Activated CD4-positive, alpha-beta T cell treated with anti-CD3 and anti-CD28 coated beads, Interleukin-2, amount 50 U/mL, for 24 hours (primary cell): Measurements from ENCODE around the gene DHRS1.

Source experiments
- DNase-seq, 2 donors: peaks; one replicate each; pipeline ENCODE4 v3.0.0-alpha.2; 2020; ENCODE audit warnings: low read depth in 1 of 2, low spot score in 1 of 2

DHRS1 gene

DNA sequence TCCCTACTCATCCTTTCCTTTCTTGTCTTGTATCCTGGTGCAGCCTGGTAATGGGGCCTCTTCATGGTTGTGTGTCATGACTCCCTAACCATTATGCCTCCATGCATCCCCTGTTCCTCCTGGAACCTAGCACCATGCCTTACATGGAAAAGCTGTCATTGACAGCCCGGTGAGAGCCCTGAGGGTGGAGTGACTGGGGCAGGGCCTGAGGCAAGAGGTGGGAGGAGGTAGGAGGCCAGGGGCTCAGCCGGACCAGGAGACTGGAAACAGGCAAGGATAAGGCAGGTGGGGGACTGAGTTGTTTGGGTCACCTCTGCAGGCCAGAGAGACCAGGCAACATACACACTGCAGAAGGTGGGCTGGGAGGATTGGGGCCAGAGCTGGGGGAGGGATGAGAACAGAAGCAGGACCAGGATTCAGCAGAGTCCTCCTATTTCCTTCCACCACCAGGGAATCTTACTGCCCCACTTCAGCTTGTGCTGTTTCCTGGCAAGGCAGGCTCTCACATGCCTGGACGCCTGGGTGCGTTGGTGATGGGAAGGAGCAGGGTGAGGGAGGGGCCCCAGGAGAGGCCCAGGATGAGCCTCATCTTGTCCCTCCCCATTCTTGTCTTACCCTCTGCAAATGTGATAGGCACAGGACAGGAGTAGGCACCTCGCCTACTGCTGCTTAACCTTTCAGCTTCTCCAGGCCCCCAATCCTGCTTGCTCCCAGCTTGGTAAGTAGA is 10.1 kb upstream of the DHRS1 start, which contains the start of gene LTB4R2:
LTB4R2 (plus strand) TSS at position 603 of the 727 bp plus-strand sequence. CDS start 525 bp downstream, outside the sequence.
- DNase-seq, result no peak

DNA sequence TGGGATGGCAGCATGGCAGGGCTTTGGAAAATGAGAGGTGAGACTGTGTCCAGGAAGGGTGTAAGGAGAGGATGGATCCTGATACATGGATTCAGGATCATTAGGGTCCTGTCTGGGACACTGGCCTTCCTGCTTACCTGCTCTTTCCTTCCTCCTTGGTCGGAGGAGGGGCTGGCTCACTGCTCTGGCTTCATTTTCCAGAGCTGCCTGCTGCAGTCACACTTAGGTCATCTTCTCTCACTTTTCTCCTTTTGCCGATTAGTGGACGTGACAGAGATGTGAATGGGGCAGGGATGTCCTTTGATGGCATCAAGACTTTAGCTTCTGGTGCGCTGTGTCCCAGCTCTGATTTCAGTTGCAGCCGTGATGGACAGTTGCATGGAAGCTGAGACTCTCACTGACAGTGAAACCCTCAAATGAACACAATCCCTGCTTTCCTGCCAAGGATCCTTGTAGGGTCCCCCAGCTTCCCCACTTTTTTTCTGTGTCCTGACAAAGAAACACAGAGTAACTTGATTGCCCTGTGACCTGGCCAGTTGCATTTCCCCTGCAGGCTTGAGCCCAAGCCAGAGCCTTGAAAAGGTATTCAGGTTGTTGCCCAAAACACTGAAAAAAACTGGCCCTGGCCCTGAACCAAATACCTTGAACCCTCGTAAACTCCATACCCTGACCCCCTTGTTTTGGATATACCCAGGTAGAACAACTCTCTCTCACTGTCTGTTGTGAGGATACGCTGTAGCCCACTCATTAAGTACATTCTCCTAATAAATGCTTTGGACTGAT is 9.0 kb upstream of the DHRS1 start:
- no peak for DNase-seq

DNA sequence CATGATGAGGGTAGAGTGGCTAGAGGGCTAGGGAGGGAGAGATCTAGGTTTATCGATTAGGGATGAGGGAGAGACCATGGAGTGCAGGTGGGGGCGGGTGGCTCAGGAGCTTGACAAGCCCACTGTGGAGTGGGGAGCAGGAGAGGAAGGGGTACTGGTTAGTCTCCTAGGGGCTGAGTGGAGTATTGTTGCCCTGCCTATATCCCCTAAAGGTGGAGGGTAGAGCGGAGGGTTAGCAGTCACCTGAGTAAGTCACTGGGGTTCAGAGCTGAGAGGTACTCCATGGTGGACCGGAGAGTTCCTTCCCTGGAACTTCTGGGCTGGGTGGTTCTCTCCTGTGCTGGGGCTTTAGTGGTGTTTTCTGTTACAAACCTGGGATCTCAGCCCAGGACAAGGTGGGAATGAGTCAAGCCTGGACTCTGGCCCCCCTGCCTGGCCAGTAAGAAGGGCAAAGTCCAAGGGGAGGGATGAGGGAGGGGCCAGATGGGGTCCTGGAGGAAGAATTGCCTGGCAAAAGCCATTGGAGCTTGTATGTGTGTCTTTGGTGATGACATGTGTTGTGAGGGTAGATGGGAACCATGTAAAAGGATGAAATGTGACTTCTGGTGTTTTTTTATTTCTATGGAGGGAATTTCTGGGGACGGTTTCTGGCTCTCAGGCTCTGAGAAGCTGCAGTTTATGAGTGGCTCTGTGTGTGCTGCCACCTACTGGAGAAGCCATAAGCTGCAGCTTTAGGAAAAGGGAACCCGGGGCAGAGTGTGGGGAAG is 8.2 kb upstream of the DHRS1 start, which contains the start of gene CIDEB:
CIDEB (minus strand) TSS at position 403 of the 767 bp plus-strand sequence; CDS start at position 284, 119 bp downstream.
- peak; percentile 35 to 59 for DNase-seq

DNA sequence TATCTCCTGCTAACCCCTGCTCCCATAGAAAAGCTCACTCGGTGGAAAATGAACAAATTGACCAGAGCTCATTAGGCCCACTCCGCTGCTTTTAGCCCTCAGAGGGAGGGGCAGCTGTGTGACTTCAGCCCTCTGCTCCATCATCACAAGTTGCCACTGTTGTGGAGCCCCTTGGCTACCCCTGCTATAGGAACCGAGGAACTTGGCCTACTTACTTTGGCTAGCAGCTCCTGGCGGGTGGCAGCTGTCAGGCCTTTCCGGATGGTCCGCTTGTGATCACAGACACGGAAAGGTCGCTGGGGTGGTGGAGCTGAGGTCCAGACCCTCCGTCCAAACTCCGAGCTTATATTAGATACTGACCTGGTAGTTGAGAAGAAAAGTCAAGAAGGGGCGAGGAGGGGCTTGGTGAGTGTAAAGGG is 7.6 kb upstream of the DHRS1 start:
- no peak for DNase-seq

DNA sequence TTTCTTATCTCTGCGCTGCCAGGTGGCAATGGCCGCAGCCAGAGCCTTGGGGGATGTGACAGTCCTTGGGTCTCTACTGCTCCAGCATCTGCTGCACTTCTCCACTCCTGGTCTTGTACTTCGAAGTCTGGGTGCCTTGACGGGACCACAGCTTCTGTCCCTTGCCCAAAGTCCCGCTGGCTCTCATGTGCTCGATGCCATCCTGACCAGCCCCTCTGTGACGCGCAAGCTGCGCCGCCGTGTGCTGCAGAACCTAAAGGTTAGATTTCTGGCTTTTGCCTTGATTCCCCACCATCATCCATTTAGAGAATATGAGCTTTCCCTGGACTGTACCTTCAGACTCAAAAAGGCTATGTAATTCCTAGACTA is 4.4 kb upstream of the DHRS1 start:
- DNase-seq, result no peak

DNA sequence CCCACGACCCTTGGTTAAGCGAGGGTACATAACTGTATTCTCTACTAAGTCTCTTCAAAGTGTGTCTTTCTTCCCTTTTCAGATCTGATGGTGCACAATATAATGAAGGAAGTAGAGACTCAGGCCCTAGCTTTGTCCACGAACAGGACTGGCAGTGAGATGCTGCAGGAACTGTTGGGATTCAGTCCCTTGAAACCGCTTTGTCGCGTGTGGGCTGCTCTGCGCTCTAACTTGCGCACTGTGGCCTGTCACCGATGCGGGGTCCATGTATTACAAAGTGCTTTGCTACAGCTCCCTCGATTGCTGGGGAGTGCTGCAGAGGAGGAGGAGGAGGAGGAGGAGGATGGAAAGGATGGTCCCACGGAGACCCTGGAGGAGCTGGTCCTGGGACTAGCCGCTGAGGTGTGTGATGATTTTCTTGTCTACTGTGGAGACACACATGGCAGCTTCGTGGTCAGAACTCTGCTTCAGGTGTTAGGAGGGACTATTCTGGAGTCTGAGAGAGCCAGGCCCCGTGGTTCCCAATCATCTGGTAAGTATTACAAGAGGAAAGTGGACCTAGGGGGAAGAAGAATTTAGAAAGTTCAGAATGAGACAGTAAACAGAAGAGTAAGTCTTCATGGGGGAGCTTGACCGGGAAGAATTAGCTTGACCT is 873 bp upstream of the DHRS1 start:
- DNase-seq, result no peak

DNA sequence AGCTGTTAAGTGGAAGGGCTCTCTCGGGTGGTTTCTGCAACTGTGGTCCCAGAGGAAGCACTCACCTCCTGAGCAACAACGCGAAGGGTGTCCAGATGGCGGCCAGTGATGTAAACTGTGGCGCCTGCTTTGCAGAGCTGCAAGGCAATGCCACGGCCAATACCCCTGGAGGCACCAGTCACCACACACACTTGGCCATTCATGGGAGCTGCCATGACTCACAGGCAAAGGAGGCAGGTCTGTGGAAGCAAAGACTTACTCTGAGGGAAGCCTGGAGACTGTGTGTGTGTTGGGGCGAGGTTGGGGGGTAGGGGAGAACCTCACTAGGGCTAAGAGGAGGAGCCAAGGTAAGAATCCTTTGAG is 707 bp downstream of the DHRS1 start:
- no peak for DNase-seq

DNA sequence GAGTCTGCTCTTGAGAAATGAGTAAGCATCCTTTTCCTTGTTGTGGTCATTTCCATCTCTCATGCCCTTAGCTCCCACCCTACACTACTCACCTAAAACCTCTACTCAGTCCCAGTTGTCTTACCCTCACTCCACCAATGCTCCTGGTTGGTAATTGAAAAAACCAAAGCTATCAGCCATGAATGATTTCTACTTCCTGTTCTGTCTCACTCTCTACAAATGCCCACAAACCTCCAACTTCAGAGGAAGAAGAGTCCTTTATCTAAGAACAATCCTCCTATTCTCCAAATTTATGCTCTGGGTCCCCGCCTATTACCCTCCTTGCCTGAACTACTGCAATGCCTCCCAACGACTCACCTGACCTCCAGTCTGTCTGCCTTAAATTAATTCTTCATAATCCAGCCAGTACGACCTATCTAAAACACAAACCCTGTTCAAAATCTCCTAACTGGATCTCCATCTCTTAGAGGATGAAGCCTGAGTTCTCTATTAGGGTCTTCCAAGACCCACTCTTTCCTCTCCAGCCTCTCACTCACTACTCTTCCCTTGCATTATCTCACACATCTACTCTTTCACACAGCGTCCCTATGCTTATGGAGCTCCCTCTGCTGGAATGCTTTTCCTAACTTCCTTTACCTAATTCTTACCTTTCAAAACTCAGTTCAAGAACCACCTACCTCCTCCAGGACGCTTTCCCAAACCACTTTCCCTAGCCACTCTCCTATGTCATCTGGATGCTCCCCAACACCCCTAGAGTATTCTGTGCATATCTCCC is 2.2 kb downstream of the DHRS1 start:
- no peak for DNase-seq

DNA sequence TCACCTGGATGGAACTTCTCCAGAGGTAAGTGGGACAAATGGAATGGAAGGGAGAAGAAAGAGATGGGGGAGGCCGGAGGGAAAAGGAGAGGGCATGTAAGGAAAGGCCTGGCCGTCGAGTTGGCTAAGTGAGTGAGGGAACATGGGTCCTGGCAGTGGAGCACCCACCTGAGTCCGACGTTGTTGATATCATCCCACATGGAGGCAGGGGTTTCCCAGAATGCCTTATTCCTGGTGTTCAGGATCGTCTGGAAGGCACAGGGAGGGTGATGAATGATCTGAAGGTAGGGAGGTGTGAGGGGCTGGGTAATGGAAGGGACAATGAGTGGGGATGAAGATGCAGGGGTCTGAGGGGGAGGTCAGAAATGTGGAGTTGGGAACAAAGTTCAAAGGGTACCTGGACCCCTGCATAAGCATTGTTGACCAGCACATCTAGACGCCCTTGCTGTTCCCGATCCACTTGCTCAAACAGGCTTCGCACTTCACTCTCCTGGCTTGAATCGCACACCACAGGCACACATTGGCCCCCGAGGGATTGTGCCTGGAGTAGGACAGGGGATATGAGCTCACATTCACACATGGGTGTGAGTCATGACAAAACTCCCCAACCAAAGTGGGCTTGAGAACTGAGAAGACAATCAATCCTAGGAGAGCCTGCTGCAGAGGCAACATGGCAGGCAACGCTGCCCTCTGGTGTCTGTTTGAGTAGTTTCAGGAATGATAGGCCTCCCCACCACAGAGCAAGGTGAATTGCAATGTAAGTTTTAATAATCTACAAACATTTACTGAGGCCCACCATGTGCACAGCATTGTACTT is 3.0 kb downstream of the DHRS1 start:
- DNase-seq, result peak; percentile 45 to 71

DNA sequence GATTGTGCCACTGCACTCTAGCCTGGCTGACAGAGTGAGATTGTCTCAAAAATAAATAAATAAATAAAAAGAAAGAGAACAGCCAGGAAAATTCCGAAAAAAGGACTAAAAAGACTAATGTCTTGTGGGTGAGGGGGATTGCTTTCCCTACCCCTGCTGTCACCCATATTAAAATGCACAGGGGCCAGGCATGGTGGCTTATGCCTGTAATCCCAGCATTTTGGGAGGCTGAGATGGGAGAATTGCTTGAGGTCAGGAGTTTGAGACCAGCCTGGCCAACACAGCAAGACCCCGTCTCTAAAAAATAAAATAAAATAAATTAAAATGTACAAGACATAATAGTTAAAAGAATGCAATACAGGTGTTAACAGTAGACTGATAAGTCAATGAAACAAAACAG is 6.1 kb downstream of the DHRS1 start:
- no peak for DNase-seq

DNA sequence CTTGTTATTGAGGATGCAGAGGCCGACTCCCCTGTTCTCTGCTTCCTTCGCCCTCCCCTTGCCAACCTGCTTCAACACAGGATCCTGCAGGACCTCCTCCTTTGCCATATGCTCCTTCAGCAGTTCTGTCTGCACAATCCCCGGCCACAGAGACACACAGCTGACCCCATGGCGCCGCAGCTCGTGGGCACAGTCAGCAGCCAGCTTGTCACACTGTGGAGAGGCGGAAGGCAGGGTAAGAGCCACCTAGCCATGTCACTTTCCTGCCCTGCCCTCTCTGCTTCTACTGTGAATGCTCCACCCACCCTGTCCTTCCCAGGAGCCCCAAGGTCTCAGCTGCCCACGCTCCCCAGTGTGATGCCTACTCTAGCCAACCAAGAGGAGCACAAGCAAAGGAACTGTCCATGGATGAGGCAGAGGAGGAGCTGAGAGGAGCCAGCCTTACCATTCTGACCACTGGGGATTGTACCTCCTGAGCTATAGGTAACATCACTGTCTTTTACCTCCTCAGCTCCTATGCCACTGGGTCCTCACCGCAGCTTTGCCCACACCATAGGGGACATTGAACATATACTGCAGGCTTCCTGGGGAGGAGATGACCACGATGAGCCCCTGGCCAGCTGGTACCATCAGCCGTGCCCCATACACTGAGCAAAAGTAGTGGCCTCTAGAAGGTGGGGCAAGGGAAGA is 7.3 kb downstream of the DHRS1 start:
- no peak for DNase-seq

DNA sequence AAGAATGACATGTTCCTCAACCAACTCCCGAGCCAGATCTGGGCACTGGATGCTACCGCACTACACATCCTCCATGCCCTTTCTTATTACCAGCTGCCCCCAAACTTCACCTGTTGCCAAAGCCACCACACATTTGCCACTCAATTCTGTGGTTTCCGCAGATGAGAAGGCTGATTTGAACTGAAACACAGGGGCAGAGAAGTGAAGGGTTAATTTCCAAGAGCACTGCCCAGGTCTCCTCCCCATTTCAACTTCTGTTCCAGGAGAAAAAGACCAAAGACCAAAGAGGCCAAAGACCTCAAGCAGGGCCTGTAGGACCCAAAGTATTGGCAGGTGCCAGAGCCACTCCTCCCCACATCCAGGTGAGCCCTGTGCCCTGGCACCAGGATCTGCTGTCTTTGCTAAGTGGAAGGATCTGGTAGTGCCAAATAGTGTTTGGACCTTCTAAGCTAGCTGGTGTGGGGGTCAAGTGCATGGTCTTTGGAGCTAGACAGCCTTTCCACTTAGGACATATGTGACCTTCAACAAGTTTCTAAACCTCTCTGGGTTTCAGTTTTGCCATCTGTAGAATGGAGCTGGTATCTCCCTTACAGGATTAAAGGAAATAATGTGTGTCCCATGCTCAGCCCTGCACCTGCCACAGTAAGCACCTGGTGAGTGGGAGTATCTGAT is 8.0 kb downstream of the DHRS1 start:
- DNase-seq, result no peak

DNA sequence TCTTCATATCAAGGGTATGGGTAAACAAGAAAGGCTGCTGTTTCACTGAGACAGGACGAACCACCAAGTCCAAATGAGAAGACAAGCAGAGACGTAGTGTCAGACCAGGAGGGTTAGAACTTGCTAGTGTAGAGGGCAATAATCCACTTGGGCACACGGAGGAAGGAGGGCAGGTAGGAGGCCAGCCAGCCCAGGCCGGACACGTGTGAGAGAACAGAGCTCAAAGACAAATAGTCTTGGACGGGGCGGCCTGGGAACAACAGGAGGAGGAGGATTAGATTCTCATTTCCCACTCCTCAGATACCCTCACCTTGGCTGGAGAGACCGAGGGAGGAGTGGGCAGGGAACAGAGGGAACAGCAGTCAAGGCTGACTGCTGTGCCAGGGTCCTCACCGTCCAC is 8.8 kb downstream of the DHRS1 start:
- DNase-seq, result no peak

DNA sequence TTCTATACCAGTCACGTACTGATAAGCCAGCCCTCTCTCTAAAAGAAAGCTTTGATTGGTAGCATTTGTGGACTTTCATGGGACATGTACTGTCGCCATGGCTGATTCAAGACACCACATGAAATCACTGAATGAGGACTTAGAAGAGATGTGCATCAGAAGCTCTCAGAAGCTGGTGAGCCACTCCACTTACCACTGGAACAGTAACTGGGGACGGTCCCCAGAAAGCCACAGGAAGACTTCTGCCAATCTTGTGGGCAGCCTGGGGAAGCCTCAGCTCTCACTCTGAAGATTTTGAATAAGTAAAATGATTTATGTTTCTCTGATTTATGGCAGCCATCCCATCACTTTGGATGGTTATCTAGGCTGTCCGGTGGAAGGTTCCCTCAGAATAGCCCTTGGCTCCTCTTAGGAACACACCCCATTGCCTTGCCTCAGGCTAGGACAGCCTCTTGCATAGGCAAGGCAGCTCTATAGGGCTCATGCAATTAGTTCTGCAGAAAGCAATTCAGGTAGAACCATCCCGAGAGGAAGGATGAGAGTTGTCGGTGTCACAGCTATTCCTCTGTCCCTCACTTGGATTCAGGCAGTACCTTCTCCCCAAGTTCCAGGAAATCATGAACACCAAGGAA is 9.8 kb downstream of the DHRS1 start:
- DNase-seq, result peak in 1 of 2 donors; percentile 58

DNA sequence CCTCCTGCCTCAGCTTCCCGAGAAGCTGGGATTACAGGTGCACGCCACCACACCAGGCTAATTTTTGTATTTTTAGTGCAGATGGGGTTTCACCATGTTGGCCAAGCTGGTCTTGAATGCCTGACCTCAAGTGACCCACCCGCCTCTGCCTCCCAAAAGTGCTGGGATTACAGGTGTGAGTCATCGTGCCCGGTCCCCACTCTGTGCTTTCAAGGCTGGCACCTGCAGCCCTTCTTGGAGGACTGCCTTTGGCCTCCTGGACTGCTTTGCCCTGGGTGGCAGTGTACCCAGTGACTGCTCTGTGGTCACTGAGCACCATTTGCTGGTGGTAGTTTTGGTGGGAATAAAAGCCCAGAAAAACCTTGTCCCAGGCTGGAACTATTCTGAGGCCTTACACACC is 12.6 kb downstream of the DHRS1 start:
- DNase-seq, result no peak

DNA sequence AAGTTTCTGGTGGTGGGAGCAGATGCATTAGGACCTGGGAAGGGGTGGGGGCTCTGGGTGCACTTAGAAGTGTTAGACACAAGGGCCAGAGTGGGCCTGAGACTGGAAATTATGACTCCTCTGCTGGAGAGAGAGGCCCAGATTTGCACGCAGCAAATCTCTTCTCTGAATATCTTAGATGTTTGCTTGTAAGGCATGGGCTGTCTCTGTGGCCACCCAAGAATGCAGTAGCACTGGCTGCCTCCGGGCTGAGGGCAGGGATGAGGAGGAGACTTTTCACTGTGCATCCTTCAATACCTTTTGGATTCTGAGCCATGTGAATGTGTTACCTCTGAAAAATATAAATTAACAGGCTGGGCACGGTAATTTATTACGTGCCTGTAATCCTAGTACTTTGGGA is 14.2 kb downstream of the DHRS1 start:
- DNase-seq, result no peak

DNA sequence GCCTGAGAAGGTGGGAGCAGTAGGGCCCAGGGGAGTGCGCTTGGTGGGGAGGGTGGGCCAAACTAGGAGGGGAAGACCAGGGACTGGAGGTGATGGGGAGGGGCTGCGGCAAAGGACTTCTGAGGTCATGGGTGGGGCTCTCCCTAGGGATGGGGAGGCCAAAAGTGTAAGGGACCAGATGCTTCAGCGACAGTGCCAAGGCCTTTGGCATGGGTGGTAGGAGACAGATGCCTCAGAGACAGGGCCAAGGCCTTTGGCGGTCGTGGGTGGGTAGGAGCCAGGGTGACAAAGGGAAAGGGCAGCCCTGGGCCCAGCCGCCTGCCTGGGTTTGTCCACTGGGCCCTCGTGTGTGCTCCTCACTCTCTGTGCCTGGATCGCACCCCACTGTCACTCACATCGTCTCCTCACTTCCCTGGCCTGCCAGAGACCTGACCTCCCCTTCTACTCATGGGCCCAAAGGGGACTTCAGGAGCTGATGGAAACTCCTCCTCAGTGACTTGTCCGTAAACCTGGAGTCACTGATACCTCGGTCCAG is 15.0 kb downstream of the DHRS1 start:
- no peak for DNase-seq
